ENCODE results near the gene EFHC1.

DNA sequence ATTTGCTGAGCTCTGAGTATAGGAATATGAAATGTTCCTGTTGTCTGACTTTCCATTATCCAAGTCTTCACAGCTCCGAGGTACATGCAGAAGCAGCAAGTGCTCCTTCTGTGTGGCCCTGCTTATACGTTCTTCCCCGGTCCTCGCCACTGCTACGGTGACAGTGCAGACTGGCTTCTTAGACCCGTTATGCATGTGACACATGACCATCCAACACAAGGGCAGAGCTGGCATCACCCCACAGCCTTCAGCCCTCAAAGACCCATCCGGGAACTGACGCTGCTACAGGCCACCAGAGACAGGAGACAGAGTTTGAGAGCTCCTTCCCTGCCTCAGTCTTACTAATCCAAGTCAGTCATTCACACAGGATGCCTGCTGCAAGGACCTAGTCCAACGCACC, 86.3 kb downstream of the EFHC1 start:
- TF ChIP-seq CTCF (conservative IDR thresholded peaks at IDR 0.05 in 1 of 2, IDR thresholded peaks at IDR 0.05 in 1 of 2; ENCODE audit: extremely low read depth in 1 of 2, insufficient read depth in 1 of 2, low read depth in 1 of 2, low read length in 2 of 2) (no peak), EZH2 (IDR thresholded peaks at IDR 0.05; ENCODE audit: borderline replicate concordance, low read length) (no peak)

Data from mammary epithelial cell (primary cell).